ENCODE measurements around the gene FARP2.
A peak's percentile ranks its signal among the peaks of the same experiment; 100 is the strongest.
"Not testable (repeated sequence)": the region's sequence is repeated elsewhere in the genome, so short reads cannot be mapped to it uniquely, and the experiment has no call there.

FARP2 gene, protein sequence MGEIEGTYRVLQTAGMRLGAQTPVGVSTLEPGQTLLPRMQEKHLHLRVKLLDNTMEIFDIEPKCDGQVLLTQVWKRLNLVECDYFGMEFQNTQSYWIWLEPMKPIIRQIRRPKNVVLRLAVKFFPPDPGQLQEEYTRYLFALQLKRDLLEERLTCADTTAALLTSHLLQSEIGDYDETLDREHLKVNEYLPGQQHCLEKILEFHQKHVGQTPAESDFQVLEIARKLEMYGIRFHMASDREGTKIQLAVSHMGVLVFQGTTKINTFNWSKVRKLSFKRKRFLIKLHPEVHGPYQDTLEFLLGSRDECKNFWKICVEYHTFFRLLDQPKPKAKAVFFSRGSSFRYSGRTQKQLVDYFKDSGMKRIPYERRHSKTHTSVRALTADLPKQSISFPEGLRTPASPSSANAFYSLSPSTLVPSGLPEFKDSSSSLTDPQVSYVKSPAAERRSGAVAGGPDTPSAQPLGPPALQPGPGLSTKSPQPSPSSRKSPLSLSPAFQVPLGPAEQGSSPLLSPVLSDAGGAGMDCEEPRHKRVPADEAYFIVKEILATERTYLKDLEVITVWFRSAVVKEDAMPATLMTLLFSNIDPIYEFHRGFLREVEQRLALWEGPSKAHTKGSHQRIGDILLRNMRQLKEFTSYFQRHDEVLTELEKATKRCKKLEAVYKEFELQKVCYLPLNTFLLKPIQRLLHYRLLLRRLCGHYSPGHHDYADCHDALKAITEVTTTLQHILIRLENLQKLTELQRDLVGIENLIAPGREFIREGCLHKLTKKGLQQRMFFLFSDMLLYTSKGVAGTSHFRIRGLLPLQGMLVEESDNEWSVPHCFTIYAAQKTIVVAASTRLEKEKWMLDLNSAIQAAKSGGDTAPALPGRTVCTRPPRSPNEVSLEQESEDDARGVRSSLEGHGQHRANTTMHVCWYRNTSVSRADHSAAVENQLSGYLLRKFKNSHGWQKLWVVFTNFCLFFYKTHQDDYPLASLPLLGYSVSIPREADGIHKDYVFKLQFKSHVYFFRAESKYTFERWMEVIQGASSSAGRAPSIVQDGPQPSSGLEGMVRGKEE

DNA sequence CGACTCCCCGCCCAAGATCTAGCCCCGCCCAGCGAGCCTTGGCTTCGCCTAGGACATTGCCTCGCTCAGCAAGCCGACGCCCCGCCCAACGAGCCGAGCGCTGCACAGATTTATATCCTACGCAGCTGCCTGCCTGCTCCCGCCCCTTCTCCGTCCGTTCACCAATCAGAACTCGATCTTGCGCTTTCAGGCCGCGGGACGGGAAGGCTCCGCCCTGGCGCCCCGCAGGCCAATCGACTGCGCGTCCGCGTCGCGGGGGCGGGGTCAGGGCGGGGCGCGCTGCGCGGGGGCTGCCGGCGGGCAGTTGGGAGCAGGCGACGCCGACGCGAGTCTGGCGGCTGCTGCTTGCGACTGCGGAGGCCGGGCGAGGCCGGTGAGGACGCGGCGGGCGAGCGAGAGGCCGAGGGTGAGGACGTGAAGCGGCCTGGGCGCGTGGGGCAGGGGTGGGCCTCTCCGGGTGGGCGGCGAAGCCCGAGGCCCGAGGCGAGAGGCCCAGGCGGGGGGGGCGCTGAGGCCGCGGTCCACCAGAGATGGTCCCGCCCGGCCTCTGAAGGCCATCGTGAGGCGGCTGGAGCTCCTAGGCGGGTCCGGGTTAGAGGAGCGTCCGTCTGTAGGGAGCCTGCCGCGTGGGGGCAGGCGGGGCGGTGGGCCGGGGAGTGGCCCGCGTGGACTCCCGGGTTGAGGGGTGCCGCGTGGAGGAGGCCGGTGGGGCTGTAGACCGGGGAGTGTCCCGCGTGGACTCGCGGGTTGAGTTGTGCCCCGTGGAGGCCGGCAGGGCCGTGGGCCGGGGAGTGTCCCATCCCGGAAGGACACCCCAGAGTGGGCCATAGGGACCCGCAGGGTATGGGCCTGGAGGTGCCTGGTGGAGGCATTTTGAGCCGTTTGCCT, at the start of gene FARP2:
Gene FARP2, plus strand, starts transcription at position 303 of the 888 bp plus-strand sequence. CDS start 16,823 bp downstream, outside the sequence.
- peak; percentile 99 for DNase-seq (ENCODE audit: low spot score)

- no peak for DNase-seq (ENCODE audit: low spot score)
Observed at GRCh38 chr2:241307055-241307454, 49.0 kb upstream of the FARP2 start.

DNA sequence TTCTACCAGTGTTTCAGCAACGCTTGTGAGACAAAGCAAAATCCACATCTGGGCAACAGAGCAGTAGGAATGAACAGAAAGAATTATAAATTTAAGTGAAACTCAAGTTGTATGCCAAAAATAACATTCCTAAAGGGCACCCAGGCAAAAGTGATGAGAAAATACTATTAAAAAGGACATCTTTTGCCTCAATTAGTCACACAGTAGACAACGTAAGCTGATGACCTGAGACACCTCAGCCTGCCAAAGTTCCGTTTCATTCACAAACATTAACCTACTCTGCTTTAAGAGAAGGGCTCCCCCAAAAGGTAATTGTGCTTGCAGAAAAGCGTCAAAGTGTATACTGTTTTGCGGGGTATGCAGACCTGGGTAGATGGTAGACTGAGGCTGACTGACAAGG, 47.8 kb upstream of the FARP2 start:
- no peak for DNase-seq (ENCODE audit: low spot score)

DNA sequence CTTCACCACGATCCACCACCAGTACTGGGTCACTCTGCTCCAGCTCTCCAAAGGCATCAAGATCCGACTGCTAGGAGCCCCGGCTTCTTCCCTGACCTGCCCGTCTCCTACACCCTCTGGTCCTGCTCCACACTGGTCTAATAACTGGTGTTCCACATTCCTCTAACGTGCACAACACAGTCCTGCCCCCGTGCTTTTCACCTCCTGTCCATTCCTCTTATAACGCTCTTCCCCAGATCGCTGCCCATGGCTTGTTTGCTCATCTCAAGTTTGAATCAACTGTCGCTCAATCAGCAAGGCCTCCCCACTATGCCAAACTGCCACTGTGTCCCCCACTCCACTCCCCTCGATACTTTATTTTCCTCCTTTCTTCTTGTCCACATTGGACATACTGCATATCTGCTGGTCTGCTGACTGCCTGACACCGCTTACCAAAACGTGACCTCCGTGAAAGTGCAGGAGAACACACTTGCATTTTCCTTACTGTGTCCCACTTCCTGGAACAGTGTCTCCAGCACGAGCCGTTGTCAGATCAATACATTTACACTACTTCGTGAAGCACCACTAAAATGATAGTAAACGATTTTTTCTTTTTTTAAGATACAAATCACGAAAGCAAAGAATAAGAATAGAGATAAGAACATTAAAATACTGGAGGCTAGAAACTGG, 47.1 kb upstream of the FARP2 start:
- DNase-seq (ENCODE audit: low spot score): no peak

GRCh38 chr2:241309684-241310117, 46.4 kb upstream of the FARP2 start:
- no peak for DNase-seq (ENCODE audit: low spot score)

GRCh38 chr2:241310917-241311566, 45.0 kb upstream of the FARP2 start:
- no peak for DNase-seq (ENCODE audit: low spot score)

DNA sequence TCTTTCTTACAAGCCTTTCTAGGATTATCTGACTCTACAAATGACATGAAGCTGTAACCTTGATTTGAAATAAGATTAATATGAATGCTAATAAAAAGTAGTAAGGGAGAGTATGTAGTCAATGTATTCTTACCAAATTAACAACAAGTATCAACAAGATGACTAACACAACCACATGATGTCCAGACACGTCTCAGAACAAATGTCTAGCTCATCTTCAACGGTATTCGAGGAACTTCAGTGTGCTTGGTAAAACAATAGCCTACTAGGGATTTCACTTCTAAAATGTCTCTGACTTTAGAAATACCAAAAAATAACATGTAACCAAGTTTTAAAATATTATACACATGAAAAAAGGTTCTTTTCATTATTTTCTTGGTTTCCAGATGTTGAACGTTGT, 44.0 kb upstream of the FARP2 start:
- no peak for DNase-seq (ENCODE audit: low spot score)

- no peak for DNase-seq (ENCODE audit: low spot score)
Observed at GRCh38 chr2:241313543-241314095, 42.5 kb upstream of the FARP2 start.

GRCh38 chr2:241314226-241315092, 41.6 kb upstream of the FARP2 start:
- no peak for DNase-seq (ENCODE audit: low spot score)

DNA sequence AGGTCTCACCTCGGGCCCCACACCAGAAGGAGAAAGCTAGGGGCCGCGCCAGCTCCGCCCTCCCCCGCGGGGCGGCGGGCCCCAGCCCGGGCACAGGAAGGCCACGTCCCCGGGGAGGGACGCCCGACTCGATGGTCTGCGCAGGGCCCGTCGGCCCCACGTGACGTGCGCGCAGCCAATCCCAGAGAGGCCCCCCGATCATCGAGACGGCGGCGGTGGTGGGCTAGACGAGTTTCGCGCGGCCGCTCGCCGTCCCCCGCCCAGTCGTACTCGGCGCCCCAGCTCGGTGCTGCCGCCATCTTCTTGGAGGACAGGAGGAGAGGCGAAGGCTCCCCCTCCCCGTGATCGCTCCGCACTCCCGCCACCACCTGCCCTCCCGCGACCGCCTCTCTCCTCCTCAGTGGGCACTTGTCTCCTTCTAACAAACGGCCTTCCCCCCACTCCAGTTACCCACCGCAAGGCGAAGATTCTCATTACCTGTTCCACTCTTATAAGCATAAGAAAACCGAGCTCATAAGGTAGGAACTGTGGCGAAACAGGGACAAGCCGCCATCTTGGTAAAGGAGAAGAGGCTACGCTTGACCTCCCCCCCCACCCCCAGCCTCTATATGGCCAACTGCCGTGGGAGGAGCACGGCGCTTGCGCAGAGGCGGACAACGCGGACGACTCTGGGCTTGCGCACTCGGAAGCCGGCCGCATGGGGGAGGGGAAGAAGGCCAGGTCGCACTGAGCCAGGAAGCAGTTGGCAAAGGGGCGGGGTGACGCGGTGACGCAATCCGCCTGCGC, 40.8 kb upstream of the FARP2 start, which contains the start of gene HDLBP:
Gene HDLBP, minus strand, starts transcription at position 580 of the 786 bp plus-strand sequence. CDS start 48,803 bp downstream, outside the sequence.
- DNase-seq (ENCODE audit: low spot score): peak; percentile 97

DNA sequence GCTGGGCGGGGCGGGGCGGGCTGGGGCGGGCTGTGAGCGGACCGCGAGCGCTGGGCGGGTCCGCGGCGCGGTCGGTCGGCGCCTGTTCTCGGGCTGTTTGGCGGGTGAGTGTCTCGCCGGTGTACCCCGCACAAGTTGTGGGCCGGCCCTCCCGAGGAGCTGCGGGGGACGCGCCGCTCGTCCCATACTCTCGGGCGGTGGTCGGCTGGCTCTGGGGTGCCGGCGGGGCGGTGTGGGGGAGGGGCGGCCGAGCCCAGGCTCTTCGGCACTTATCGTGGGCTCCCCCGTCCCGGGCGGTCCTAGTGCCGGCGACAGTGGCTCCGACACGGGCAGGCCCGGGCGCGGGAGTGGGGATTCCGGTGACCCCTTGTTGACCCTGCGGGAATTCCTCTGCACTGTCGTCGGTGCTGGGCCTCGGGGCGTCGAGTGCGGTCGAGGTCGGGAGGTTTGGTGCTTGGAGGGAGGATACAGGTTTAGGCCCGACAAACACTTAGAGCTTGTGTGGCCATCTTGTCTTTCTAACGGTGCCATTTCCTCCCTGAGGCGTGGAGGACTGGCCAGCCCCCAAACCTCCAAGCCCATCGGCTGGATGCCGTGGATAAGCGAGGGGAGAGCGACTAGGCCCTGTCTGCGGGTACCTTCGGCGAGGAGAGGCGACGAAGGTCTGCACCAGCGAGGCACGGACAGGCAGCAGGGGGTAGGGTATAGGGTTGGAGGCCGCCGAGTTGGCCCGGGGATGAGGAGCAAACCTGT, 40.0 kb upstream of the FARP2 start, which contains the start of gene SEPTIN2:
Gene SEPTIN2, plus strand, starts transcription at position 47 of the 753 bp plus-strand sequence. CDS start 8,308 bp downstream, outside the sequence.
- peak; percentile 57 for DNase-seq (ENCODE audit: low spot score)

DNA sequence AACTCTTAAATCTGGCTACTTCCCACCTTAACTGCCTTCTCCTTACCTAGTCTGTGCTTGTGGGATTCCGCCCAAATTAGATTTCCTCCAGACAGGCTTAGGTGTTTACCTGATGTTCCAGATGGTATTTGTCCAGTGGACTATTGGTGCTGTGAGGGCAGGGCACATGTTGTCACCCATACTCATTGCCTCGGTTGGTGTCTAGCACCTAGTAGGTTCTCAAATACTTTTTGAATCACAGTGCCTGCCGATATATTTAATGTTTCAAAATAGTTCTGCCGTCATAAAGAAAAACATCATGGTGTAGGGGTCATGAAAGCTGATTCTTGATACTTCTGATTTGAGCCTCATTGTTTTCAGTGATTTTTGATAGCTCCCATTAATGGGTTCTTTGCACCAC, 39.3 kb upstream of the FARP2 start:
- DNase-seq (ENCODE audit: low spot score): no peak

- no peak for DNase-seq (ENCODE audit: low spot score)
Observed at GRCh38 chr2:241317391-241317790, 38.7 kb upstream of the FARP2 start.

GRCh38 chr2:241318830-241319229, 37.3 kb upstream of the FARP2 start:
- DNase-seq (ENCODE audit: low spot score): not testable (repeated sequence)

GRCh38 chr2:241320394-241320793, 35.7 kb upstream of the FARP2 start:
- DNase-seq (ENCODE audit: low spot score): no peak

- DNase-seq (ENCODE audit: low spot score): no peak
Observed at GRCh38 chr2:241321033-241321432, 35.1 kb upstream of the FARP2 start.

- no peak for DNase-seq (ENCODE audit: low spot score)
Observed at GRCh38 chr2:241321886-241322285, 34.2 kb upstream of the FARP2 start.
